ENCODE data around the gene AHCY.
A peak's percentile ranks its signal among the peaks of the same experiment; 100 is the strongest.
"Not testable (repeated sequence)": the region's sequence is repeated elsewhere in the genome, so short reads cannot be mapped to it uniquely, and the experiment has no call there.

The AHCY gene

GRCh38 chr20:34302723-34303533 is at the start of gene AHCY:
Gene AHCY (minus strand): TSS chr20:34303355. CDS start chr20:34303270, 85 bp downstream.
- DNase-seq = peak; percentile 82

GRCh38 chr20:34350095-34350494 is 46.9 kb upstream of the AHCY start:
- DNase-seq = no peak

- no peak for DNase-seq
These were observed 44.4 kb upstream of the AHCY start for GRCh38 chr20:34347571-34347970.

- DNase-seq = not testable (repeated sequence)
These were observed 43.3 kb upstream of the AHCY start for GRCh38 chr20:34346533-34346865.

- not testable (repeated sequence) for DNase-seq
These were observed 42.8 kb upstream of the AHCY start for GRCh38 chr20:34345839-34346532.

GRCh38 chr20:34345402-34345736 is 42.2 kb upstream of the AHCY start:
- DNase-seq = no peak

GRCh38 chr20:34344238-34344637 is 41.1 kb upstream of the AHCY start:
- no peak for DNase-seq

GRCh38 chr20:34343458-34344211 is 40.5 kb upstream of the AHCY start:
- no peak for DNase-seq

- DNase-seq = not testable (repeated sequence)
These were observed 38.0 kb upstream of the AHCY start for GRCh38 chr20:34341199-34341598.

- DNase-seq = not testable (repeated sequence)
These were observed 37.6 kb upstream of the AHCY start for GRCh38 chr20:34340726-34341125.

- no peak for DNase-seq
These were observed 35.0 kb upstream of the AHCY start for GRCh38 chr20:34337982-34338726.

- no peak for DNase-seq
These were observed 34.4 kb upstream of the AHCY start for GRCh38 chr20:34337544-34337943.

GRCh38 chr20:34334654-34335407 is 31.7 kb upstream of the AHCY start:
- no peak for DNase-seq

GRCh38 chr20:34333786-34334185 is 30.6 kb upstream of the AHCY start:
- DNase-seq = no peak

- no peak for DNase-seq
These were observed 29.2 kb upstream of the AHCY start for GRCh38 chr20:34332262-34332920.

GRCh38 chr20:34331838-34332237 is 28.7 kb upstream of the AHCY start:
- no peak for DNase-seq

GRCh38 chr20:34330861-34331544 is 27.8 kb upstream of the AHCY start:
- DNase-seq = not testable (repeated sequence)

GRCh38 chr20:34328928-34329677 is 25.9 kb upstream of the AHCY start:
- no peak for DNase-seq

- not testable (repeated sequence) for DNase-seq
These were observed 25.1 kb upstream of the AHCY start for GRCh38 chr20:34328207-34328606.

GRCh38 chr20:34324541-34324940 is 21.4 kb upstream of the AHCY start:
- DNase-seq = no peak
